ENCODE measurements around the gene RAD51B. TPM values are rescaled to one million over a fixed set of nuclear protein-coding genes. Genes with fewer than 3 reads are reported as not detected.

Gene RAD51B
- total RNA-seq, 4 donors from 2014 or later: 12.6 to 26.4 (median 16.7) TPM

DNA sequence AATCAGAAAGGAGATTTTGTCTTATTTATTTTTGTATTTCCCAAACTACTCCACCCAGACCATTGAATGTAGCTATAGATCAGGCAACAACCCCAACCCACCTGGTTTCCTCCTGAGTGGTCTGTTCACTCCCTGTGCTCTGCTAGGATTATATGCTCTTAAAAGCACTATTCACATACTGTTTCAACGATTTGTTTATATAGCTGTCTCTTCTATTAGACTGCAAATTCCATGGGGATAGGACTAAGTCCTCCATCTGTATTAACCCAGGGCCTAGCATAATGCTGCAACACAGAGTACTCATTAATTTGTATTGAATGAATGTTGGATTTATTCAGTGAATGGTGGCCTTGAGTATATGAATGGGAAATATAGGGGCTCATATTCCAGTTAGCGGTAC lies 307.6 kb downstream of the RAD51B start:
- WGBS, 2 donors: 29 to 44% methylated on average over 2 of the region's 2 CpGs
- Histone ChIP-seq H3K9me3 (no peaks in the 10 kb centered on the region), H3K4me3 (no peak overlapping the region), H3K4me1 (peaks cover 0 to 11% (median 0%) of the 10 kb centered on the region in 4 donors), H3K27me3 (no peaks in the 10 kb centered on the region), H3K36me3 (no peaks in the 10 kb centered on the region), H3K27ac (no peak overlapping the region)
- TF ChIP-seq, protein P1, sequence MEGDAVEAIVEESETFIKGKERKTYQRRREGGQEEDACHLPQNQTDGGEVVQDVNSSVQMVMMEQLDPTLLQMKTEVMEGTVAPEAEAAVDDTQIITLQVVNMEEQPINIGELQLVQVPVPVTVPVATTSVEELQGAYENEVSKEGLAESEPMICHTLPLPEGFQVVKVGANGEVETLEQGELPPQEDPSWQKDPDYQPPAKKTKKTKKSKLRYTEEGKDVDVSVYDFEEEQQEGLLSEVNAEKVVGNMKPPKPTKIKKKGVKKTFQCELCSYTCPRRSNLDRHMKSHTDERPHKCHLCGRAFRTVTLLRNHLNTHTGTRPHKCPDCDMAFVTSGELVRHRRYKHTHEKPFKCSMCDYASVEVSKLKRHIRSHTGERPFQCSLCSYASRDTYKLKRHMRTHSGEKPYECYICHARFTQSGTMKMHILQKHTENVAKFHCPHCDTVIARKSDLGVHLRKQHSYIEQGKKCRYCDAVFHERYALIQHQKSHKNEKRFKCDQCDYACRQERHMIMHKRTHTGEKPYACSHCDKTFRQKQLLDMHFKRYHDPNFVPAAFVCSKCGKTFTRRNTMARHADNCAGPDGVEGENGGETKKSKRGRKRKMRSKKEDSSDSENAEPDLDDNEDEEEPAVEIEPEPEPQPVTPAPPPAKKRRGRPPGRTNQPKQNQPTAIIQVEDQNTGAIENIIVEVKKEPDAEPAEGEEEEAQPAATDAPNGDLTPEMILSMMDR (IDR thresholded peaks at IDR 0.05): no peak
- TF ChIP-seq POLR2A (IDR thresholded peaks at IDR 0.05): no peak
- TF ChIP-seq EP300 (IDR thresholded peaks at IDR 0.05): no peak
- DNase-seq (ENCODE audit: low spot score in 2 of 2): no peak

DNA sequence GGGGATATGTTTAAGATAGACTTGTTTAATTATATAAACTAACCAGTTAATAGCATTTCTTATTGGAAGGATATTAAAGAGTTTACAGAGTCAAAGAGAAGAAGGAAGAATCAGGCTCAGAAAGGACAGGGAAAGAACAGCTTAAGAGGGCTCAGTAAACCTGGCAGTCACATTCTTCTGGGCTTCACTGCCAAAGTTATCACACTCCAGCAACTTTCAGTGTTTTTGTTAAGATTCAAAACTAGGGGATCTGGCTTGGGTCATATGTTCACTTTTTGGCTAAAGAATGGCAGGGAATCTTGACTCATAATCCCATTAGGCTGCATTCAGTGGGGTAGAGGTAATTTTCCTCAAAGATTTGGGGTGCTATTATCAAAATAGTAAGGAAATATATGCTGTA lies 312.3 kb downstream of the RAD51B start:
- H3K4me1 ChIP-seq: peaks cover 0 to 28% (median 4%) of the 10 kb centered on the region in 4 donors
- peak overlapping the region in 2 of 4 donors; percentile 25 to 60 for H3K27ac ChIP-seq
- H3K36me3 ChIP-seq: no peaks in the 10 kb centered on the region
- no peaks in the 10 kb centered on the region for H3K27me3 ChIP-seq
- no peak for DNase-seq (ENCODE audit: low spot score in 2 of 2)
- no peak for TF ChIP-seq EP300 (IDR thresholded peaks at IDR 0.05)
- TF ChIP-seq, protein P1 (IDR thresholded peaks at IDR 0.05): no peak
- no peak for TF ChIP-seq POLR2A (IDR thresholded peaks at IDR 0.05)
- no peaks in the 10 kb centered on the region for H3K9me3 ChIP-seq
- H3K4me3 ChIP-seq: no peak overlapping the region

DNA sequence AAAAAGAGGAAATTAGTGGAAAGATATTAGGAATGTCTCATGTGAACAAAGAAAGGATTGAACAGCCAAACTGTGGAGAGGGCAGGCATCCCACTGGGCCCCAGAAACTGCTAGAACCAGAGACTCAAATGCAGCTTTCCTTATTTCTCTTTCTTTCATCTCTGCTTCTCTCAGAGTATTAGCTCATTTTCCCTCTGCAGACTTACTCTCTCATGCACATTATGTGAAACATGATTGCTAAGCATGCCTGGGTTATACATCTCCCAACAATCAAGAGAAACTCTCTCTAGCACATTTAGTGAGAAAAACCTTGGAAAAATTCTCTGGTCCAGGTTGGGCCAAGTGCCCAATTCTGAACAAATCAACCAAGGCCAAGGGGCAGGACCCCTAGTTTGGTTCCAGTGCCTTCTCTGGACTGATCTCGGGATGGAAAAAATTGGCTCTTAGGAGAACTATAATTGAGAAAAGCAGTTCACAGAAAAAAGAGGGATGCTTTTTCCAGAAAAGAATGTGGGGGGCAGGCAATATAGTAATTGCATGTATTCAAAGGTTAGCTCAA lies 313.1 kb downstream of the RAD51B start:
- Histone ChIP-seq H3K9me3 (no peaks in the 10 kb centered on the region), H3K4me3 (no peak overlapping the region), H3K27me3 (no peaks in the 10 kb centered on the region), H3K4me1 (peaks cover 0 to 31% (median 4%) of the 10 kb centered on the region in 4 donors), H3K27ac (peak overlapping the region in 2 of 4 donors; percentile 25 to 60), H3K36me3 (no peaks in the 10 kb centered on the region)
- TF ChIP-seq, protein P1 (IDR thresholded peaks at IDR 0.05): no peak
- TF ChIP-seq POLR2A (IDR thresholded peaks at IDR 0.05) (no peak), EP300 (IDR thresholded peaks at IDR 0.05) (no peak)
- no peak for DNase-seq (ENCODE audit: low spot score in 2 of 2)
- WGBS, 2 donors: 20 to 35% methylated on average over 1 of the region's 1 CpG

DNA sequence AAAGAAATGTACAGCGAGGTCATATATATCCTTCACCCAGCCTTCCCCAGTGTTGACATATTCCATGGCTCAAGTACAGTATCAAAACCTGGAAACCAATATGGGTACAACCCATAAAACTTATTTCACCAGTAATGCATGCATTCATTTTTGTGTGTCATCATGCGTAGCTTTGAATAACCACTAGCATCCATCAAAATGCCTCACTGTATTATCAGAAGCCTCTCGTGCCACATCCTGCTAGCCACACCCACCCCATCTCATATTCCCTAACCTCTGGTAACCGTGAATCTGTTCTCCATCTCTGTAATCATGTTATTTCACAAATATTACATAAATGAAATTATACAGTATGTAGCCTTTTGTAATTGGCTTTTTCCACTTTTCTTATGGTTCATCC lies 314.3 kb downstream of the RAD51B start:
- Histone ChIP-seq H3K36me3 (no peaks in the 10 kb centered on the region), H3K4me1 (peaks cover 0 to 42% (median 4%) of the 10 kb centered on the region in 4 donors), H3K27me3 (no peaks in the 10 kb centered on the region), H3K4me3 (no peak overlapping the region), H3K27ac (no peak overlapping the region), H3K9me3 (no peaks in the 10 kb centered on the region)
- WGBS, 2 donors: 89 to 90% methylated on average over 4 of the region's 4 CpGs
- TF ChIP-seq, protein P1 (IDR thresholded peaks at IDR 0.05): no peak
- TF ChIP-seq POLR2A (IDR thresholded peaks at IDR 0.05) (no peak), EP300 (IDR thresholded peaks at IDR 0.05) (no peak)
- DNase-seq (ENCODE audit: low spot score in 2 of 2): no peak

DNA sequence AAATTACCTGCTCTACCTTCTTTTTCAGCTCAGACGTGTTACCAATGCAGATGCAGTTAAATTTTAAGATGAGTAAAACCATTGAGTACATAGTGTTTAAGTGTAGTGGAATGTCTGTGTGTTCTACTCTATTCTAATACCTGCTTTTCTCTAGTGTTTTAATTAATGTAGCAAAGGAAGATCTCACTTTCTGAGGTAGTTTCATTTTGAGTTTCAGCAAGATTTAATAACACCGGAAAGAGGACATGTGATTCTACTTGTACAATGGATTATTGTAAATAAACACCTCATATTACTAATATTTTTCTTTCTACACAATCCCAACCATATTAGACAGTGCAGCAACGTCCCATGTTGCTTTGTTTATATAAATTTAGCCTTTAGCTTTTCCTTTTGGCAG lies 315.4 kb downstream of the RAD51B start:
- Histone ChIP-seq H3K27ac (peak overlapping the region in 2 of 4 donors; percentile 9 to 41), H3K27me3 (no peaks in the 10 kb centered on the region), H3K9me3 (no peaks in the 10 kb centered on the region), H3K4me3 (no peak overlapping the region), H3K4me1 (peaks cover 0 to 50% (median 5%) of the 10 kb centered on the region in 4 donors), H3K36me3 (no peaks in the 10 kb centered on the region)
- 68 to 69% methylated on average over 3 of the region's 3 CpGs for WGBS, 2 donors
- DNase-seq (ENCODE audit: low spot score in 2 of 2): no peak
- TF ChIP-seq POLR2A (IDR thresholded peaks at IDR 0.05): no peak
- TF ChIP-seq EP300 (IDR thresholded peaks at IDR 0.05): no peak
- TF ChIP-seq, protein P1 (IDR thresholded peaks at IDR 0.05): no peak

Measured in tibial nerve (tissue), 4 donors.